Measurements from ENCODE around the gene ELK4.
"Not testable (repeated sequence)": the region's sequence is repeated elsewhere in the genome, so short reads cannot be mapped to it uniquely, and the experiment has no call there.

The ELK4 gene

DNA sequence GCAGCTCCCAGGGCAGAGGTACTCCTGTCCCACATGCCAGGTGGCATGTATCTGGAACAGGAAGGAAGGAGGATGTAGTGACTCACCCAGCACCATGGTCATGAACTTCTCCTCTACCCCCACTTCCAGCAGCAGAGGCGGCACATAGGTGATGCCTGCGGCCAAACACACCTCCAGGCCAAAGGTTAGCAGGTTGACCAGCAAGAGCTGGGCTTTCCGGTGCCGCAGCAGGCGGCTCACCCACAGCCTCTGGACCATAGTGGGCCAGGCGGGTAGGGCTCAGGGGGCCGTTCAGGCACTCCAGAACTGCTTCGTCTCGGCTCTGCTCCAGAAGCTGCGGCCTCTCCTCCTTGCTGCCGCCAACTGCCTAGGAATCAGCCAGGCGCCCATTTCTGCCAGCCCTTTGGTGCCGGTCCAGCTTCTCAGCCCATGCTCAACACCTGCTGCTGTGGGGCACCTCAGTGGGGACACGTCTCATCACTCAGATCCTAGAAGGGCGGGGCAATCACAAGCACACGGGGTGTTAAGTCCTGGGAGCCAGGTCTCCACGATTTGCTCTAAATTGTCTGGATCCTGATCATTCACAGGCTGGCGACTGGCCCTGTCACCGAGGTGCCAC is 32.7 kb upstream of the ELK4 start:
- no peak for DNase-seq

DNA sequence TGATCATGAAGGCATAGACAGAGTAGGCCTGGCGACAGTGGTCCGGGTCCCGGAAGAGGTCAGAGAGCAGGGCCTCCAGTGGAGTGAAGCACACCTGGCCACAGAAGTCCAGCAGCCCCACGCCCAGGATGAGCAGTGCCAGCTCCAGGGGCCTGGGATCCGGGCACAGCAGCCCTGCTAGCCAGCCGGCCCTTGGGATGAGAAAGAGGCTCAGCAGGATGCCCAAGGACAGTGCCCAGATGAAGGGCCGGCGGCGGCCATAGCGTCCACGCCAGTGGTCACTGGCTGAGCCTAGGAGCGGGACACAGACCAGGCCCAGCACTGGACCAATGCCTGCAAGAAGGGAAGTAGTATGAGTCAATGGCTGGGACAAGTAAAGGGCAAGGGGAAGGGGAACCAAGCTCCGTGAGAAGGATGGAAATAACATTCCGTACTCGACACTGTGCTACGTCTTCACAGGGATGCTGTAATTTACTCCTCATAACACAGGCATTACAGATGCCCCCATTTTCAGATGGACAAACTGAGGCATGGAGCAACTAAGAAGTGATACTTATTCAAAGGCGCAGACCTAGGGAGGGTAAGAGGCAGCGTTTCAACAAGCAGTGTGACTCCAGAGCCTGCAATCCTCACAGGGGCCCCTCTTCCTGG is 31.6 kb upstream of the ELK4 start:
- DNase-seq: no peak

GRCh38 chr1:205662791-205663190 is 31.0 kb upstream of the ELK4 start:
- no peak for DNase-seq

DNA sequence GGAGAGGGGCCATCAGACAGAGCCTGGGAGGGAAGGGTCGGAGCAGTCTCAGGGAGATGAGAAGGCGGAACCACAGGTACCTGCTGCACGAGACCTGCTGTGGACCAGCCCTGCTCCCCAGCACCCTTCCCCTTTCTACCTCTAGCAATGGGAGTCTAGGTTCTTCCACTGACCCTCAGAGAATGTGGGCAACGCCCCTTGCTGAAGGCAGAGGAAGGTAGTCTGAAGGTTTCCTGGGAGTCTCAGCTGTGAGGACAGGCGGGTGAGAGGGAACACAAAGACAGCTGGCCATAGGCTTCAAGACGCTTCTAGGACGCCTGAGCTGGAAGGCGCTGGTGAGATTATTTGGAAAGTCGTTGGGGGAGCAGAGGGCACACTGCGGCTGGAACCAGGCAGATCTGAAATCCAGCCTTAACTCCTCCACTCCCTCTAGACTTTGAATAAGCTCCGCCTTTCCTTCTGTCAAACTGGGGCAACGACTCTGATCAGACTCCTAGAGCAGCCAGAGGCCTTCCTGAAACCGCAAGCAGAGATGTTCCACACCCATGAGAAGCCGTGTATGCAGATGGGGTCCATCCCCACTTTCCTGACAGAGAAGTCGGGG is 30.4 kb upstream of the ELK4 start:
- no peak for DNase-seq

DNA sequence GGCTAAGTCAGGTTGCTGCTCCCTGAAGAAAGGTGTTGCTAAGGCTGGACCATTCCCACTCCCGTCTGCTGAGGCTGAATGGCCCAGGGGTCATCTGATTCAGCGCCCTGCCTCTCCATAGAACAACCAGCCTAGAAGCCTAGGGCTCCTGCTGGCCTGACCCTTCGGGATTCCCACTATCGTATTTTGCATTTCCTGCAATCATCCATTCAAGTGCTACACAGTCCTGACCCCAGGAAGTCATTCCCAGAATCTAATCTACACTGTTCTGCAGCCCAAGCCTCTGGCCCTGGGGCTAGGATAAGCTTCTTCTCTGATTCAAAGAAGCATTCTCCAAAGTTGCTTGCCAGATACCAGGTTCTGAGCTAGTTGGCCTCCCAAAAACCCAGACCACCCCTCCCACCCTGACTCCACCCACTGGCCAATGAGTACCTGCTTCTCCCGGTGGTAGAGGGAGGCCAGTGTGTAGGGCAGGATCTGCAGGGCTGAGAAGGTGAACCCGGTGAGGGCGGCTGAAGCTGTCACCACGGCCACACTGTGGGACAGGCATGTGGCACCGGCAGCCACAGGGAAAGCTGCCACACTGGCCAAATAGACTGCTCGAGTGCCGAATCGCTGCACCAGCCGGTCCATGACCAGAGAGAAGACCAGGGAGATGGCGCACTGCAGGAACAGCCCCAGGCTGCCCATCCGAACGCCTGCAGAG is 29.8 kb upstream of the ELK4 start:
- DNase-seq: no peak

DNA sequence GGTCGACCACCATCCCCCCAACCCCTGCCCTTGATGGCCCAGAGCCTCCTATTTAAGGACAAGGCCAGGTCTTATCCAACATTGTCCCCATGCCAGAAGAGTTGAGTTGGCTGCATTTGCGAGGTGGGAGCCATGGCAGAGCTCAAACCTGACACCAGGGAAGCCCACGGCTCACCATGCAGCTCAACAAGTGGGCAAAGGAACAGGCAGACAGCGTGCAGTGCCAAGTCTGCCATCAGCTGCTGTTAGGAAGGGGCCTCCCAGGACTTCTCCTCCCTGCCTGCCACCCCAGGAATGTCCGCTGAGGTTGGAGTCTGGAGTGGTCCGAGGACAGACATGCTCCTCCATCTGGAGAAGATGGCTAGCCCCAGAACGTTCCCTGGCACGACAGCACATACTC is 28.6 kb upstream of the ELK4 start:
- no peak for DNase-seq

DNA sequence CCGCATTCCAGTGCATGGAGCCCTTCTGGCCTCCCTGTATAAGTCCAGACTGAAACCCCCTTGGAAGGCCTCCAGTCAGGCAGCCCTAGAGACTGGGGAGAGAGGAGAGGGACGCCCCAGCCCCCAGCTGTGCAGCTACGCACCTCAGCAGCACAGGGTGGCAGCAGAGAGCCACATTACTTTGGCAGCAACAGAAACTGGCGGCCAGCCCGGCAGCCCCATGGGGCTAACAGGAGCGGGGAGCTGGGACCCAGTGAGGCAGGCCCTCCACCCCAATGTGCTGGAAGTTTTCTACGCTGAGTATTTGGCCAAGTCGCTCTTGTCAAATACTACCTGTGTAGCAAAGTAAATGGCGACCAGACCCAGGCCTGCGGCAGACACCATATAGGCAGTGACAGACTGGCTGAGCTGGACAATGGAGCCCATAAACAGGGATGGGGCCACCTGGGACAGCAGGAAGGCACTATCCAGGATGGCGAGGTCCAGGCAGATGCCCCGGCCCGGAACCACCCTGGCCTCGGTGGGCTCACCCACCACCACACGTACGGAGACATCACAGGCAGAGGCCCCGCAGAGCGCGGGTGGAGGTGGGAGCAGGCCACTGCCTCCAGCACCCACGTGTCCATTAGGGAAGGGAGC is 27.3 kb upstream of the ELK4 start:
- DNase-seq: peak; percentile 88

GRCh38 chr1:205656236-205656635 is 24.4 kb upstream of the ELK4 start:
- no peak for DNase-seq

DNA sequence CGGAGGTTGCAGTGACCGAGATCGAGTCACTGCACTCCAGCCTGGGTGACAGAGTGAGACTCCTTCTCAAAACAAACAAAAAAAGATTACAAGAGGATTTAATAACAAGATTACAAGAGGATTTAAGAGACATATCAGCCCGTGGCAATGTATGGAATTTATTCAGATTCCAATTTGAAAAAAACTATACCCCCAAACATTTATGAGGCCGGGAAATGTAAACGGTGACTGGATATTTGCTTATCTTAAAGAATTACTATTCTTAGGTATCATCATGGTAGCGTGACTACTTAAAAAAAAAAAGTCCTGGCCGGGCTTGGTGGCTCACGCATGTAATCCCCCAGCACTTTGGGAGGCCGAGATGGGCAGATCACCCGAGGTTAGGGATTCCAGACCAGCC is 21.2 kb upstream of the ELK4 start:
- DNase-seq: no peak

GRCh38 chr1:205650241-205650640 is 18.4 kb upstream of the ELK4 start:
- DNase-seq: no peak

DNA sequence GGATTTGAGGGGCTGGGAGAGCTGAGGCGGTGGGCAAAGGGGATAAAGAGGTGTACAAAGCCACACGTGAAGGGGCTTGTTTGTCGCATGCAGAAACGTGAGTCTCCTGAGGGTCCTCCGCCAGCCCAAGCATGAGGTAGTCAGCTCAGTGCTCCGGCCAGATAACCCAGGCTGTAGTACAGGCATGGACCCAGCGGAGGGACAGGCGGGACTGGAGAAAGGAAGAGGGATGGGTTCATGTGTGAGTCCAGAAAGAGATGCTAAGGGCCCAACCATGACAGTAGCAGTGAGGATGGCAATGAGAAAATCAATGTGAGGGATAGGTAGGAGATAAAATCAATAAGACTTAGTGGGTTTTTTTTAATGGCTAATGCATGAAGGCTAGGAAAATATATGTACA is 13.7 kb upstream of the ELK4 start:
- no peak for DNase-seq

DNA sequence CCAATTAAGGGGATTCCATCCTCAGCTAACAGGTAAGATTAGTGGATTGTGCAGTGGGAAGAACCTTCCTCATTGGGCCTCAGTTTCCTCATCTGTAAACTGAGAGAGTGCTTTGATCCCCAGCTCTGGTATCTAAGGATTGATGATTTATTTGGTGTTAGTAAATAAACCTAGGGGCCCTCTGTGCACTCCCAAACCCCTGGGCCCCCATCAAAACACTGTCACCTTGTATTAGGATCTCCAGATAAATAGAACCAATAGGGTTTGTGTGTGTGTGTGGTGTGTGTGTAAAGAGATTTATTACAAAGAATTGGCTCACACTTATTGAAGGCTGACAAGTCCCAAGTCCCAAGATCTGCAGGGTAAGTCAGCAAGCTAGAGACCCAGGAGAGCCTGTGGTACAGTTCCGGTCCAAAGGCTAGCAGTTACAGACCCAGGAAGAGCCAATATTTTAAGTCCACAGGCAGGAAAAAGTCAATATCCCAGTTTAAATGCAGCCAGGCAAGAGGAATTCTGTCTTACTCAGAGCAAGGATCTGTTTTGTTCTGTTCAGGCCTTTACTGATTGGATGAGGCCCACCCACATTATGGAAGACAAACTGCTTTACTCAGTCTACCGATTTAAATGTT is 11.0 kb upstream of the ELK4 start:
- DNase-seq: no peak

GRCh38 chr1:205639567-205639966 is 7.8 kb upstream of the ELK4 start:
- DNase-seq: no peak

- DNase-seq: no peak
Observed at GRCh38 chr1:205637854-205638468, 6.2 kb upstream of the ELK4 start.

DNA sequence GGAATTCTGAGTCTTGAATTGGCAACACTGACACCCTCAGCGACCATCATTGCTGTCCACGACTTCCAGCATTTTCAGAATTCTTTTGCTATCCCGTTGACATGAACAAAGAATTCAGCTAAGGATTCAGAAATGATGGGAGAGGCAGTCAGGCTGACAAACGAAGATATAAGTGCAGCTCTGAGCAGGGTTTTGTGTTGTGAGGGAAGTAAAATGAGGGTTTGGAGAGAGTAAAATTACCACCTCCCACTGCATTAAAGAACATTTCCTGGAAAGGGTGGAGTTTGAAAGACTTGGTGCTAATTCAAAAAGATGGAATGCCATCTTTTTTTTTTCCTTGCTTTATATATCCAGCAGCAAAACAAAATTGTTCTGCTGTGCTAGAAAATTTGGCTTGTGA is 4.9 kb upstream of the ELK4 start:
- DNase-seq: no peak

GRCh38 chr1:205636138-205636530 is 4.3 kb upstream of the ELK4 start:
- DNase-seq: not testable (repeated sequence)

- DNase-seq: no peak
Observed at GRCh38 chr1:205633421-205633976, 1.7 kb upstream of the ELK4 start.

DNA sequence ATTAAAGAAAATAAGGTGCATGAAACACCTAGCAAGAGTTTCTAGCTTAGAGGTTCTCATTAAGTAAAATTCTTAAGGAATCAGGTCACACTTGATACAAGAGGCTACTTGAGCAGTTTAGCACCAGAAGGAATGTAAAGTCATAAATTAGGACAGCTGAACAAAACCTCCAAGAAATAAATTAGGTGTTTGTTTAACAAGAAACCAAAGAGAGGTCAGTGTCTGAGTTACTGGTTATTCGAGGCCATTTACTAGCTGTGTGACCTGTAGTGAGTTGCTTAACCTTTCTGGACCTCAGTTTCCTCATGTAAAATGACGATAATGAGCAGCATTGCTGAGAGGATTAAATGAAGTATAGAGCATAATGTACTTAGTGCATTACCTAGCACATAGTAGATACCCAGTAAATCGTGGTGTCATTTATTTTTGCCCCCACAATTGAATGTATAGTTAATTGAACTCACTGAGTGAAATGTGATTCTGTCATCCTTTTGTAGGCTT is 908 bp upstream of the ELK4 start:
- DNase-seq: no peak

GRCh38 chr1:205631010-205631767 is 622 bp downstream of the ELK4 start:
- DNase-seq: peak; percentile 88

DNA sequence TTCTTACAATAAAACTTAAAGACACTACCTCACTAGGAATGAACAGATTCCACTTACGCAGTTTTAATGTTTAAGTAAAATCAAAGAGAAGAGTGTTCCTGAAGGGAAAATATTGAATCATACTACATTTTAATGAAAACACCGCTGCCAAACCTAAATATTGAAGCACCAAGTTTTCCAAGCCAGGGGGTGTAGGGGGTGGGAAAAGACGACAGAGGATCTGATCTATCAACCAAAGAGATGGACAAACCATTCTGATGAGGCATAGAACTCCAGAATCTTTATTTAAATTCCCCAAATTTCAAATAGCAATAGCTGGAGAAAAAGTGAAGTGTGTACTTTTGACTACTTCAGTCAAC is 1.2 kb downstream of the ELK4 start:
- DNase-seq: peak; percentile 27

DNA sequence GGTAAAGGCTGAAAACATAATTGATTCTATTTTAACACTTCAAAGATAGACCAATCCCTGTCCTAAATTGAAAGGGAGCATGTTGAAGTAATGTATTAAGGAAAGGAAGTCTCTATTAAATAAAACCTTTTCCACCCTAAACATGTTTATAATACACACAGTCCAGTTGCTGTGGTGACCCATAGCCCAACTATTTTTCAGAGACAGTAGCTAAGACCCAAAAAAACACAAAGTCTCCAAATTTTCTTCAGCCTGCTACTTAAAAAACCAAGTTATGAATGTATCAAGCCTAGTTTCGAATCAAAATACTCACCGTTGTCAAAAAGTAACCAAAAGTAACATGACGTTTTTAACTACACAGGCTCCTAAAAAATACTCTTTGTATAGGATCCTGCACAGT is 1.6 kb downstream of the ELK4 start:
- peak; percentile 35 for DNase-seq
